Measurements from ENCODE around the gene COL24A1.

DNA sequence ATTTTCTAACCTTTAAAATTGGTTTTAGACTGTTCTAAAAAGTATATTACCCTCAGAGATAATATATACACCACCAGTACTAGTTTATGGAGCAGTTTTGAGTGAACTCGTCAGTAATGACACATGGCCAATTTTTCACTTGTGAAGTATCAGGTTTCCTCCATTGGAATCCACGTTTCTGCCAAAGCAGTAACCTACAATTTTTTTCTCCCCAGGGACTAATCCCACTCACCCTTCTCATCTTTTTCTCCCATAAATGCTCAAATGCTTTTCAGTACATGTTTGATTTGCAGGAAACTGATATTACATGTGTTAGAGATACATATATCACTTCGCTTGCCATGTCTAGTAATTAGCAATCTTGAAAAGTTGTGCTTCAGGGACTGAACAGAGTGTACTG, 94.1 kb downstream of the COL24A1 start:
- TF ChIP-seq, protein P1, sequence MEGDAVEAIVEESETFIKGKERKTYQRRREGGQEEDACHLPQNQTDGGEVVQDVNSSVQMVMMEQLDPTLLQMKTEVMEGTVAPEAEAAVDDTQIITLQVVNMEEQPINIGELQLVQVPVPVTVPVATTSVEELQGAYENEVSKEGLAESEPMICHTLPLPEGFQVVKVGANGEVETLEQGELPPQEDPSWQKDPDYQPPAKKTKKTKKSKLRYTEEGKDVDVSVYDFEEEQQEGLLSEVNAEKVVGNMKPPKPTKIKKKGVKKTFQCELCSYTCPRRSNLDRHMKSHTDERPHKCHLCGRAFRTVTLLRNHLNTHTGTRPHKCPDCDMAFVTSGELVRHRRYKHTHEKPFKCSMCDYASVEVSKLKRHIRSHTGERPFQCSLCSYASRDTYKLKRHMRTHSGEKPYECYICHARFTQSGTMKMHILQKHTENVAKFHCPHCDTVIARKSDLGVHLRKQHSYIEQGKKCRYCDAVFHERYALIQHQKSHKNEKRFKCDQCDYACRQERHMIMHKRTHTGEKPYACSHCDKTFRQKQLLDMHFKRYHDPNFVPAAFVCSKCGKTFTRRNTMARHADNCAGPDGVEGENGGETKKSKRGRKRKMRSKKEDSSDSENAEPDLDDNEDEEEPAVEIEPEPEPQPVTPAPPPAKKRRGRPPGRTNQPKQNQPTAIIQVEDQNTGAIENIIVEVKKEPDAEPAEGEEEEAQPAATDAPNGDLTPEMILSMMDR (IDR thresholded peaks at IDR 0.05): no peak
- TF ChIP-seq POLR2A (IDR thresholded peaks at IDR 0.05): no peak
